Measurements from ENCODE around the gene CCDC30.
"Not testable (repeated sequence)": the region's sequence is repeated elsewhere in the genome, so short reads cannot be mapped to it uniquely, and the experiment has no call there.

CCDC30 gene

GRCh38 chr1:42456010-42456753, 6.9 kb upstream of the CCDC30 start, which contains the start of the genes PPCS and ZMYND12:
Gene PPCS, plus strand, starts transcription at chr1:42456543. Its CDS starts 23 bp downstream, at chr1:42456566.
Gene ZMYND12, minus strand, starts transcription at chr1:42456022. Its CDS starts 25 bp downstream, at chr1:42455997.
- Histone ChIP-seq H3K4me1 (ENCODE audit: control insufficient read depth, insufficient read depth, low read length) (peaks cover 4% of the 10 kb centered on the region), H3K9me3 (ENCODE audit: control insufficient read depth, insufficient read depth, low read length) (no peaks in the 10 kb centered on the region), H3K27me3 (ENCODE audit: control insufficient read depth, insufficient read depth, low read length) (no peaks in the 10 kb centered on the region), H3K4me3 (ENCODE audit: low read depth, low read length) (peak within 1 kb of the TSS; percentile 95), H3K36me3 (ENCODE audit: control insufficient read depth, insufficient read depth, low read length) (no peaks in the 10 kb centered on the region), H3K9ac (ENCODE audit: low read depth, low read length) (peak within 1 kb of the TSS; percentile 89)

GRCh38 chr1:42456754-42457089, 6.4 kb upstream of the CCDC30 start:
- peaks cover 4% of the 10 kb centered on the region for H3K4me1 ChIP-seq (ENCODE audit: control insufficient read depth, insufficient read depth, low read length)
- H3K36me3 ChIP-seq (ENCODE audit: control insufficient read depth, insufficient read depth, low read length) = no peaks in the 10 kb centered on the region
- H3K9me3 ChIP-seq (ENCODE audit: control insufficient read depth, insufficient read depth, low read length) = no peaks in the 10 kb centered on the region
- H3K9ac ChIP-seq (ENCODE audit: low read depth, low read length) = peak overlapping the region; percentile 89
- no peaks in the 10 kb centered on the region for H3K27me3 ChIP-seq (ENCODE audit: control insufficient read depth, insufficient read depth, low read length)
- H3K4me3 ChIP-seq (ENCODE audit: low read depth, low read length) = peak overlapping the region; percentile 95

- Histone ChIP-seq H3K9ac (ENCODE audit: low read depth, low read length) (no peak overlapping the region), H3K9me3 (ENCODE audit: control insufficient read depth, insufficient read depth, low read length) (no peaks in the 10 kb centered on the region), H3K4me3 (ENCODE audit: low read depth, low read length) (no peak overlapping the region), H3K27me3 (ENCODE audit: control insufficient read depth, insufficient read depth, low read length) (no peaks in the 10 kb centered on the region), H3K36me3 (ENCODE audit: control insufficient read depth, insufficient read depth, low read length) (no peaks in the 10 kb centered on the region), H3K4me1 (ENCODE audit: control insufficient read depth, insufficient read depth, low read length) (peaks cover 4% of the 10 kb centered on the region)
Observed at GRCh38 chr1:42461196-42461595, 1.9 kb upstream of the CCDC30 start.

GRCh38 chr1:42463921-42464320, 835 bp downstream of the CCDC30 start:
- Histone ChIP-seq H3K36me3 (ENCODE audit: control insufficient read depth, insufficient read depth, low read length) (no peaks in the 10 kb centered on the region), H3K9ac (ENCODE audit: low read depth, low read length) (no peak overlapping the region), H3K9me3 (ENCODE audit: control insufficient read depth, insufficient read depth, low read length) (no peaks in the 10 kb centered on the region), H3K4me3 (ENCODE audit: low read depth, low read length) (peak overlapping the region; percentile 75), H3K27me3 (ENCODE audit: control insufficient read depth, insufficient read depth, low read length) (no peaks in the 10 kb centered on the region), H3K4me1 (ENCODE audit: control insufficient read depth, insufficient read depth, low read length) (no peaks in the 10 kb centered on the region)

GRCh38 chr1:42466030-42466429, 2.9 kb downstream of the CCDC30 start:
- no peaks in the 10 kb centered on the region for H3K27me3 ChIP-seq (ENCODE audit: control insufficient read depth, insufficient read depth, low read length)
- no peaks in the 10 kb centered on the region for H3K4me1 ChIP-seq (ENCODE audit: control insufficient read depth, insufficient read depth, low read length)
- no peaks in the 10 kb centered on the region for H3K9me3 ChIP-seq (ENCODE audit: control insufficient read depth, insufficient read depth, low read length)
- H3K36me3 ChIP-seq (ENCODE audit: control insufficient read depth, insufficient read depth, low read length) = no peaks in the 10 kb centered on the region
- no peak overlapping the region for H3K9ac ChIP-seq (ENCODE audit: low read depth, low read length)
- no peak overlapping the region for H3K4me3 ChIP-seq (ENCODE audit: low read depth, low read length)

GRCh38 chr1:42469727-42470126, 6.6 kb downstream of the CCDC30 start:
- H3K9ac ChIP-seq (ENCODE audit: low read depth, low read length) = no peak overlapping the region
- no peak overlapping the region for H3K4me3 ChIP-seq (ENCODE audit: low read depth, low read length)
- no peaks in the 10 kb centered on the region for H3K4me1 ChIP-seq (ENCODE audit: control insufficient read depth, insufficient read depth, low read length)
- H3K27me3 ChIP-seq (ENCODE audit: control insufficient read depth, insufficient read depth, low read length) = no peaks in the 10 kb centered on the region
- no peaks in the 10 kb centered on the region for H3K36me3 ChIP-seq (ENCODE audit: control insufficient read depth, insufficient read depth, low read length)
- H3K9me3 ChIP-seq (ENCODE audit: control insufficient read depth, insufficient read depth, low read length) = no peaks in the 10 kb centered on the region

GRCh38 chr1:42476605-42477004, 13.5 kb downstream of the CCDC30 start:
- Histone ChIP-seq H3K9me3 (ENCODE audit: control insufficient read depth, insufficient read depth, low read length) (no peaks in the 10 kb centered on the region), H3K36me3 (ENCODE audit: control insufficient read depth, insufficient read depth, low read length) (no peaks in the 10 kb centered on the region), H3K9ac (ENCODE audit: low read depth, low read length) (no peak overlapping the region), H3K4me3 (ENCODE audit: low read depth, low read length) (no peak overlapping the region), H3K4me1 (ENCODE audit: control insufficient read depth, insufficient read depth, low read length) (no peaks in the 10 kb centered on the region), H3K27me3 (ENCODE audit: control insufficient read depth, insufficient read depth, low read length) (no peaks in the 10 kb centered on the region)

- not testable (repeated sequence) for H3K4me3 ChIP-seq (ENCODE audit: low read depth, low read length); H3K9me3 ChIP-seq (ENCODE audit: control insufficient read depth, insufficient read depth, low read length); H3K27me3 ChIP-seq (ENCODE audit: control insufficient read depth, insufficient read depth, low read length); H3K36me3 ChIP-seq (ENCODE audit: control insufficient read depth, insufficient read depth, low read length); H3K4me1 ChIP-seq (ENCODE audit: control insufficient read depth, insufficient read depth, low read length); H3K9ac ChIP-seq (ENCODE audit: low read depth, low read length)
Observed at GRCh38 chr1:42477354-42477753, 14.3 kb downstream of the CCDC30 start.

GRCh38 chr1:42477775-42478174, 14.7 kb downstream of the CCDC30 start:
- no peaks in the 10 kb centered on the region for H3K4me1 ChIP-seq (ENCODE audit: control insufficient read depth, insufficient read depth, low read length)
- no peak overlapping the region for H3K4me3 ChIP-seq (ENCODE audit: low read depth, low read length)
- no peaks in the 10 kb centered on the region for H3K9me3 ChIP-seq (ENCODE audit: control insufficient read depth, insufficient read depth, low read length)
- no peaks in the 10 kb centered on the region for H3K27me3 ChIP-seq (ENCODE audit: control insufficient read depth, insufficient read depth, low read length)
- no peak overlapping the region for H3K9ac ChIP-seq (ENCODE audit: low read depth, low read length)
- H3K36me3 ChIP-seq (ENCODE audit: control insufficient read depth, insufficient read depth, low read length) = no peaks in the 10 kb centered on the region

GRCh38 chr1:42479621-42480020, 16.5 kb downstream of the CCDC30 start:
- Histone ChIP-seq H3K4me1 (ENCODE audit: control insufficient read depth, insufficient read depth, low read length) (no peaks in the 10 kb centered on the region), H3K4me3 (ENCODE audit: low read depth, low read length) (no peak overlapping the region), H3K36me3 (ENCODE audit: control insufficient read depth, insufficient read depth, low read length) (no peaks in the 10 kb centered on the region), H3K9me3 (ENCODE audit: control insufficient read depth, insufficient read depth, low read length) (no peaks in the 10 kb centered on the region), H3K9ac (ENCODE audit: low read depth, low read length) (no peak overlapping the region), H3K27me3 (ENCODE audit: control insufficient read depth, insufficient read depth, low read length) (no peaks in the 10 kb centered on the region)

- no peak overlapping the region for H3K4me3 ChIP-seq (ENCODE audit: low read depth, low read length)
- H3K36me3 ChIP-seq (ENCODE audit: control insufficient read depth, insufficient read depth, low read length) = no peaks in the 10 kb centered on the region
- H3K9ac ChIP-seq (ENCODE audit: low read depth, low read length) = no peak overlapping the region
- H3K9me3 ChIP-seq (ENCODE audit: control insufficient read depth, insufficient read depth, low read length) = no peaks in the 10 kb centered on the region
- no peaks in the 10 kb centered on the region for H3K4me1 ChIP-seq (ENCODE audit: control insufficient read depth, insufficient read depth, low read length)
- H3K27me3 ChIP-seq (ENCODE audit: control insufficient read depth, insufficient read depth, low read length) = no peaks in the 10 kb centered on the region
Observed at GRCh38 chr1:42480921-42481320, 17.8 kb downstream of the CCDC30 start.

- no peaks in the 10 kb centered on the region for H3K27me3 ChIP-seq (ENCODE audit: control insufficient read depth, insufficient read depth, low read length)
- H3K36me3 ChIP-seq (ENCODE audit: control insufficient read depth, insufficient read depth, low read length) = no peaks in the 10 kb centered on the region
- no peak overlapping the region for H3K9ac ChIP-seq (ENCODE audit: low read depth, low read length)
- H3K4me3 ChIP-seq (ENCODE audit: low read depth, low read length) = no peak overlapping the region
- H3K4me1 ChIP-seq (ENCODE audit: control insufficient read depth, insufficient read depth, low read length) = no peaks in the 10 kb centered on the region
- no peaks in the 10 kb centered on the region for H3K9me3 ChIP-seq (ENCODE audit: control insufficient read depth, insufficient read depth, low read length)
Observed at GRCh38 chr1:42482635-42483153, 19.6 kb downstream of the CCDC30 start.
